Thymus (tissue), 11 donors: ENCODE data around the gene TMC1. TPM values are rescaled to one million over a fixed set of nuclear protein-coding genes. Genes with fewer than 3 reads are reported as not detected.

ENCODE experiments used
- DNase-seq, 9 donors: peaks; one replicate each; pipeline ENCODE4 v3.0.0-alpha.2; 2013; ENCODE audit warnings: low spot score in 9 of 9, low read depth in 6 of 9, missing footprints in 1 of 9
- H3K27ac ChIP-seq, 2 donors: one replicate each; pipeline ENCODE4 v1.5.1; 2013; ENCODE audit warnings: control low read depth in 1 of 2, low read depth in 1 of 2, low read length in 1 of 2, mild to moderate bottlenecking in 1 of 2, moderate library complexity in 1 of 2
- H3K27me3 ChIP-seq, 2 donors: one replicate each; pipeline ENCODE4 v1.5.1; 2013; ENCODE audit warnings: low read length in 1 of 2; ENCODE audit not compliant: control insufficient read depth in 2 of 2, insufficient read depth in 1 of 2
- H3K36me3 ChIP-seq, 2 donors: one replicate each; pipeline ENCODE4 v1.5.1; 2013; ENCODE audit warnings: low read length in 1 of 2, mild to moderate bottlenecking in 1 of 2, moderate library complexity in 1 of 2; ENCODE audit not compliant: control insufficient read depth in 2 of 2, insufficient read depth in 2 of 2
- H3K4me1 ChIP-seq, 2 donors: one replicate each; pipeline ENCODE4 v1.5.1; 2013; ENCODE audit warnings: low read length in 2 of 2; ENCODE audit not compliant: control insufficient read depth in 2 of 2, insufficient read depth in 2 of 2
- H3K4me3 ChIP-seq, 2 donors: one replicate each; pipeline ENCODE4 v1.5.1; 2013; ENCODE audit warnings: low read length in 2 of 2, control low read depth in 1 of 2, mild to moderate bottlenecking in 1 of 2
- H3K9me3 ChIP-seq, 2 donors: one replicate each; pipeline ENCODE4 v1.5.1; 2013; ENCODE audit warnings: low read length in 1 of 2, mild to moderate bottlenecking in 1 of 2; ENCODE audit not compliant: control insufficient read depth in 2 of 2, insufficient read depth in 1 of 2
- WGBS: extraction: QIAGEN DNeasy Blood & Tissue Kit; methylation state at CpG from one replicate; pipeline ENCODE4 v1.1.7; 2013; 5-methylcytosine and 5-hydroxymethylcytosine counted together
- polyA plus RNA-seq: library from polyadenylated mRNA; stranded (reverse); fragments of 200-250 nt; gene quantifications from one replicate; pipeline ENCODE4 v1.2.3, GENCODE V29; 2013
- total RNA-seq: library from RNA; stranded (reverse); fragments of 120-200 nt; gene quantifications from one replicate; pipeline ENCODE4 v1.2.4, GENCODE V29; 2013
- donor health status: healthy.

TMC1 gene
- total and polyA plus RNA-seq, 2 donors = 0.28 to 0.59 TPM

GRCh38 chr9:72772661-72773060 lies 251.3 kb downstream of the TMC1 start:
- H3K9me3 ChIP-seq = no peaks in the 10 kb centered on the region
- H3K4me1 ChIP-seq = no peaks in the 10 kb centered on the region
- no peak overlapping the region for H3K27ac ChIP-seq
- no peaks in the 10 kb centered on the region for H3K27me3 ChIP-seq
- H3K4me3 ChIP-seq = no peak overlapping the region
- no peak for DNase-seq
- H3K36me3 ChIP-seq = no peaks in the 10 kb centered on the region
- 92% methylated on average over 1 of the region's 1 CpG for WGBS

- H3K9me3 ChIP-seq = no peaks in the 10 kb centered on the region
- DNase-seq = no peak
- no peaks in the 10 kb centered on the region for H3K4me1 ChIP-seq
- no peaks in the 10 kb centered on the region for H3K36me3 ChIP-seq
- WGBS = 81% methylated on average over 2 of the region's 2 CpGs
- H3K27ac ChIP-seq = no peak overlapping the region
- no peaks in the 10 kb centered on the region for H3K27me3 ChIP-seq
- H3K4me3 ChIP-seq = no peak overlapping the region
Measured at GRCh38 chr9:72773570-72773969, 252.2 kb downstream of the TMC1 start.

- H3K27me3 ChIP-seq = no peaks in the 10 kb centered on the region
- DNase-seq = no peak
- no peak overlapping the region for H3K4me3 ChIP-seq
- WGBS = 41% methylated on average over 3 of the region's 3 CpGs
- no peaks in the 10 kb centered on the region for H3K4me1 ChIP-seq
- H3K36me3 ChIP-seq = no peaks in the 10 kb centered on the region
- no peak overlapping the region for H3K27ac ChIP-seq
- no peaks in the 10 kb centered on the region for H3K9me3 ChIP-seq
Measured at GRCh38 chr9:72775570-72775969, 254.2 kb downstream of the TMC1 start.

DNA sequence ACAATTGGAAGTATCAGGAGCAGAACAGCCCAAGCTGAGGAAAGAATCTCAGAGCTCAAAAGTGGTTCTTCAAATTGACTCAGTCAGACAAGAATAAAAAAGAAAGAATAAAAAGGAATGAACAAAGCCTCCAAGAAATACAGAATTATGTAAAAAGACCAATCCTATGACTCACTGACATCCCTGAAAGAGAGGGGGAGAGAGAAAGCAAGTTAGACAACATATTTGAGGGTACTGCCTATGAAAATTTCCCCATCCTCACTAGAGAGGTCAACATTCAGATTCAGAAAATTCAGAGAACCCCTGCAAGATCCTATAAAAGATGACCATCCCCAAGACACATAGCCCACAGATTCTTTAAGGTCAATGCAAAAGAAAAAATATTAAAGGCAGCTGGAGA lies 258.2 kb downstream of the TMC1 start:
- DNase-seq = no peak
- Histone ChIP-seq H3K9me3 (no peaks in the 10 kb centered on the region), H3K36me3 (no peaks in the 10 kb centered on the region), H3K27me3 (no peaks in the 10 kb centered on the region), H3K4me3 (no peak overlapping the region), H3K27ac (no peak overlapping the region), H3K4me1 (no peaks in the 10 kb centered on the region)

GRCh38 chr9:72786948-72787347 lies 265.5 kb downstream of the TMC1 start:
- no peak for DNase-seq
- H3K27me3 ChIP-seq = no peaks in the 10 kb centered on the region
- H3K36me3 ChIP-seq = no peaks in the 10 kb centered on the region
- H3K4me1 ChIP-seq = no peaks in the 10 kb centered on the region
- no peak overlapping the region for H3K4me3 ChIP-seq
- no peaks in the 10 kb centered on the region for H3K9me3 ChIP-seq
- no peak overlapping the region for H3K27ac ChIP-seq

DNA sequence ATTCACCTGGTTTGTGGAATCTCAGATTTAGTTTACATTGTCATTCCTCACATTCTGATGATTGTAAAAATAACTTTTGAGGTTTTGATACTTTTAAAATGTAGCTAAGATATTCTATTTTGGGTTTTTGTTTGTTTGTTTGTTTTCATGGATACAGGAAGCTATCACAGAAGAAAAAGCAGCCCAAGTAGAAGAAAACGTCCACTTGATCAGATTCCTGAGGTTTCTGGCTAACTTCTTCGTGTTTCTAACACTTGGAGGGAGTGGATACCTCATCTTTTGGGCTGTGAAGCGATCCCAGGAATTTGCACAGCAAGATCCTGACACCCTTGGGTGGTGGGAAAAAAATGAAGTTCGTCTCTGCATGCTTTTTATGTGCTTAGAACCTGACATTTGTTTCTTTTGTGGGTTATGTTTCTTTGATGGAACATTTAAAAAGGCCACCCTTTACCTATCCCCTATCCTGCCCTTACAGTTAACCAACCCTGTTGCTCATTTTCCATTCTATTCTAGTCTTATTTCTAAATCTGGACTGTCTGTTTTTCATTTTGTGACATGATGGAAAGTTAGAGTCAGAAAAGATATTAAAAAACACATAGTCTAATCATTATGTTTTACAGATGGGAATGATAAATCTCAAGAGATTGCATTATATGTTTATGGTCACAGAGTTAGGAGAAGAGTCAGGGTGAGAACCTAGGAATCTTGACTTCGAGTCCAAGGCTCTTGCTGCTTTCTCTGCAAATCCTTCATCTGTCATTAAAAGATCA lies 267.7 kb downstream of the TMC1 start:
- no peak overlapping the region for H3K27ac ChIP-seq
- H3K27me3 ChIP-seq = no peaks in the 10 kb centered on the region
- DNase-seq = no peak
- WGBS = 76% methylated on average over 5 of the region's 5 CpGs
- H3K9me3 ChIP-seq = no peaks in the 10 kb centered on the region
- no peaks in the 10 kb centered on the region for H3K4me1 ChIP-seq
- H3K4me3 ChIP-seq = no peak overlapping the region
- no peaks in the 10 kb centered on the region for H3K36me3 ChIP-seq

DNA sequence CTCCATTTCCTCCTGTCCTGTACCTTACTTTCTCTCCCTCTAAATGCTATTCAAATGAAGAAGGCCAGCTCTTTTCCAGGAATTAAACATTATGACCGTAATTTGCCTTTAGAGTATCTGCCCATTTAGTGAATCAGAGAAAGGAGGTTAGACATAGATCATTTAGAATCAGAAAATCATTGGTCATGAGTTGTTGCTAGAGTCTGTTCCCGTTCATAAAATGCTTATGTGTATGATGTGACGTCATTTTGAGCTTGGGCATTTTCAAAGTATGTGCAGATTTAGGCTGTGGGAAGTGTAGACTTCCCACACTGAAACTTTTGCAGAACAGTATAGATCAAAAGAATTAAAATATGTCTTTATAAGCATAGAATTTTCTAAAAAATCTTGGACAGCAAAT lies 268.5 kb downstream of the TMC1 start:
- no peaks in the 10 kb centered on the region for H3K4me1 ChIP-seq
- no peaks in the 10 kb centered on the region for H3K27me3 ChIP-seq
- no peaks in the 10 kb centered on the region for H3K36me3 ChIP-seq
- no peak overlapping the region for H3K4me3 ChIP-seq
- DNase-seq = no peak
- no peaks in the 10 kb centered on the region for H3K9me3 ChIP-seq
- WGBS = 93% methylated on average over 3 of the region's 3 CpGs
- H3K27ac ChIP-seq = no peak overlapping the region

DNA sequence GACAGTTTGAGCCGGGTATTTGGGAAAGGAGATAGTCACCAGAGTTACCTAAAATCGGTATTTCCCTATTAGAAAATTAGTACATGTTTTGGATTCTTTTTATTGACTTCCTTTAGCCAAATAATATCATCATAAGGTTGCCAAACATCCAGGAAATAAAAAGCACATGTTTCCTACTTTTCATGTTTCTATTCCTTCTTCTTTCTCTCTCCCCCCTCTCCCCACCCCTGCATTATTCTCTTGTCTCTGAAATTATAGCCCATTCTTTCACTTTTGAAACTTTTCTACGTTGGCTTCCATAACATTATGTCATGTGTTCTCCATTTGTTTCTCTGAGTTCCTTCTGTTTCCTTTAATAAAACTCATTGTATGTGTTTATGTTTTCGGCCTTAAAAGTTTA lies 269.6 kb downstream of the TMC1 start:
- Histone ChIP-seq H3K4me3 (no peak overlapping the region), H3K27me3 (no peaks in the 10 kb centered on the region), H3K27ac (no peak overlapping the region), H3K9me3 (no peaks in the 10 kb centered on the region), H3K36me3 (no peaks in the 10 kb centered on the region), H3K4me1 (no peaks in the 10 kb centered on the region)
- 88% methylated on average over 4 of the region's 4 CpGs for WGBS
- no peak for DNase-seq

DNA sequence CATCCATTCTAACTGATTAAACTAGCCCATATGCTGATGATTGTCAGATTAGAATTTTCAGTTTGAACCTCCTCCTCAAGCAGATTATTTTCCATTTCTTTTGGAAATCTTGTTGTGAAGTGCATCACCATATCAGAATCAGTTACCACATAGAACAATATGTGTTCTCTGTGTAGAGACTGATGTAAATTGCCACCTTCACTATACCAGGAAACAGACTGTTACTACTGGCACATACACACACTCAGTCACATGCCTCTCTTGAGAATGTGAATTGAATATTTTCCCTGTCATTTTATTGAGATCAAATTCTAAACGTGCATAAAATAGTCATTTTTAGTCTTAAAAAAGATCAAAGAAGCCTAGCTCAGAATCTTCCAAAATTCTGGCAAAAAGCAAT lies 270.0 kb downstream of the TMC1 start:
- H3K27me3 ChIP-seq = no peaks in the 10 kb centered on the region
- H3K36me3 ChIP-seq = no peaks in the 10 kb centered on the region
- 88% methylated on average over 1 of the region's 1 CpG for WGBS
- H3K9me3 ChIP-seq = no peaks in the 10 kb centered on the region
- H3K4me1 ChIP-seq = no peaks in the 10 kb centered on the region
- no peak for DNase-seq
- H3K27ac ChIP-seq = no peak overlapping the region
- no peak overlapping the region for H3K4me3 ChIP-seq
